Brain microvascular endothelial cell (primary cell): Measurements from ENCODE around the gene CAMKK1.
A peak's percentile ranks its signal among the peaks of the same experiment; 100 is the strongest.

Experiments used
- DNase-seq: peaks from one replicate; pipeline ENCODE4 v3.0.0-alpha.2; 2020
- H3K27ac ChIP-seq: fragments of 250-450 bp; sonication (Bioruptor Pico); 2 replicates; pipeline ENCODE4 v1.5.1; 2020; ENCODE audit warnings: mild to moderate bottlenecking, moderate library complexity
- H3K27me3 ChIP-seq: fragments of 250-450 bp; sonication (Bioruptor Pico); replicated peaks from 2 replicates; pipeline ENCODE4 v1.5.1; 2020; ENCODE audit warnings: mild to moderate bottlenecking
- H3K36me3 ChIP-seq: fragments of 250-450 bp; sonication (Bioruptor Pico); replicated peaks from 2 replicates; pipeline ENCODE4 v1.5.1; 2020; ENCODE audit warnings: mild to moderate bottlenecking
- H3K4me3 ChIP-seq: 2 replicates; pipeline ENCODE4 v1.5.1; 2011; ENCODE audit warnings: low read depth, mild to moderate bottlenecking, control low read depth, low read length, moderate library complexity
- in situ Hi-C: cut with HindIII; loops from 2 replicates; pipeline ENCODE4 v1.10.0; 2017; ENCODE audit warnings: low sequenced_read_pairs, low pct_ligation_motif_present
- TF ChIP-seq, protein P1 (sequence below): IDR thresholded peaks from 2 replicates; pipeline ENCODE4 v1.5.1; 2011; ENCODE audit warnings: low read depth, mild to moderate bottlenecking, moderate library complexity, low read length, control low read depth, inconsistent platforms; ENCODE audit errors: missing control alignments

The CAMKK1 gene

GRCh38 chr17:3893003-3893719 lies at the start of gene CAMKK1:
Gene CAMKK1 (minus strand): TSS chr17:3893053. CDS start chr17:3885687, 7,366 bp downstream.
- peak; percentile 60 for DNase-seq
- no peaks in the 10 kb centered on the region for H3K36me3 ChIP-seq
- TF ChIP-seq, protein P1, sequence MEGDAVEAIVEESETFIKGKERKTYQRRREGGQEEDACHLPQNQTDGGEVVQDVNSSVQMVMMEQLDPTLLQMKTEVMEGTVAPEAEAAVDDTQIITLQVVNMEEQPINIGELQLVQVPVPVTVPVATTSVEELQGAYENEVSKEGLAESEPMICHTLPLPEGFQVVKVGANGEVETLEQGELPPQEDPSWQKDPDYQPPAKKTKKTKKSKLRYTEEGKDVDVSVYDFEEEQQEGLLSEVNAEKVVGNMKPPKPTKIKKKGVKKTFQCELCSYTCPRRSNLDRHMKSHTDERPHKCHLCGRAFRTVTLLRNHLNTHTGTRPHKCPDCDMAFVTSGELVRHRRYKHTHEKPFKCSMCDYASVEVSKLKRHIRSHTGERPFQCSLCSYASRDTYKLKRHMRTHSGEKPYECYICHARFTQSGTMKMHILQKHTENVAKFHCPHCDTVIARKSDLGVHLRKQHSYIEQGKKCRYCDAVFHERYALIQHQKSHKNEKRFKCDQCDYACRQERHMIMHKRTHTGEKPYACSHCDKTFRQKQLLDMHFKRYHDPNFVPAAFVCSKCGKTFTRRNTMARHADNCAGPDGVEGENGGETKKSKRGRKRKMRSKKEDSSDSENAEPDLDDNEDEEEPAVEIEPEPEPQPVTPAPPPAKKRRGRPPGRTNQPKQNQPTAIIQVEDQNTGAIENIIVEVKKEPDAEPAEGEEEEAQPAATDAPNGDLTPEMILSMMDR = no peak
- H3K27ac ChIP-seq = peak within 1 kb of the TSS; percentile 13
- in situ Hi-C loops = no loop called here
- no peaks in the 10 kb centered on the region for H3K27me3 ChIP-seq
- H3K4me3 ChIP-seq = peak within 1 kb of the TSS; percentile 63

DNA sequence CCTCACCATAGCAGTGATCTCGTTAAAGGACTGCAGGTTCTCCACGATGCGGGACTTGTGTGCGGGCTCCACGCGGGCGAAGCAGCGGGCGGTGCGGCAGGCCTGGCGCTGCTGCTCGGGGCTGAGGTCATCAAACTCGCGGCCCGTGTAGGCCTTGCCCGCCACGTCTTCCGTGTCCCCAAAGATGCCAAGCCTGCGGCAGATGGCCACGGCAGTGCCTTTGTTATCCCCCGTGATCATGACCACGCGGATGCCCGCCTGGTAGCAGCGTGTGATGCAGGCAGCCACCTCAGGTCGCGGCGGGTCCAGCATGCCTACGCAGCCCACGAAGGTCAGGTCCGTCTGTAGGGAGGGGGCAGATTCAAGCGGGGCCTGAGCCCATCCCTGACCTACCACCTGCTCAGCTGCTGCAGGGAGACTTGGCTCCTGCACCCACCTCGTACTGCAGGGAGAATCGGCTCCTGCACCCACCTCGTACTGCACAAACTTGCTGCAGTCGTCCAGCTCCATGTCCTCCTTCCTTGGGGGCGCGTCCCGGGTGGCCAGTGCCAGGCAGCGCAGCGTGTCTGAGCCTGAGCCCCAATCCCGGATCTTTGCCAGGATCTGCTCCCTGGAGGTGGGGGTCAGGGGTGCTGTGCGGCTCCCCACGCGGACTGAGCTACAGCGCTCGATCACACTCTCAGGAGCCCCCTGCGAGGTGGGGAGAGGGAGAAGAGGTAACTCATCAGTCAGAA lies 48.3 kb upstream of the CAMKK1 start:
- no peak overlapping the region for H3K4me3 ChIP-seq
- H3K27ac ChIP-seq = no peak overlapping the region
- in situ Hi-C loops = no loop called here
- no peaks in the 10 kb centered on the region for H3K36me3 ChIP-seq
- no peak for DNase-seq
- H3K27me3 ChIP-seq = no peaks in the 10 kb centered on the region
- TF ChIP-seq, protein P1 = no peak

- no peaks in the 10 kb centered on the region for H3K36me3 ChIP-seq
- in situ Hi-C loops = no loop called here
Measured at GRCh38 chr17:3937359-3937758, 44.5 kb upstream of the CAMKK1 start.

GRCh38 chr17:3935825-3936355 lies 43.0 kb upstream of the CAMKK1 start:
- in situ Hi-C loops = no loop called here
- Histone ChIP-seq H3K27me3 (no peaks in the 10 kb centered on the region), H3K27ac (no peak overlapping the region), H3K36me3 (no peaks in the 10 kb centered on the region), H3K4me3 (no peak overlapping the region)
- peak; percentile 75 for DNase-seq
- TF ChIP-seq, protein P1 = no peak

More at GRCh38 chr17:3937359-3937758, 44.5 kb upstream of the CAMKK1 start:
- no peaks in the 10 kb centered on the region for H3K27me3 ChIP-seq
- H3K4me3 ChIP-seq = no peak overlapping the region
- no peak overlapping the region for H3K27ac ChIP-seq
- TF ChIP-seq, protein P1 = no peak
- no peak for DNase-seq

GRCh38 chr17:3935140-3935542 lies 42.3 kb upstream of the CAMKK1 start:
- Histone ChIP-seq H3K27me3 (no peaks in the 10 kb centered on the region), H3K36me3 (no peaks in the 10 kb centered on the region), H3K4me3 (no peak overlapping the region), H3K27ac (no peak overlapping the region)
- peak; percentile 71 for DNase-seq
- in situ Hi-C loops = no loop called here
- TF ChIP-seq, protein P1 = peak; percentile 90
